ENCODE data around the gene SUCNR1.

DNA sequence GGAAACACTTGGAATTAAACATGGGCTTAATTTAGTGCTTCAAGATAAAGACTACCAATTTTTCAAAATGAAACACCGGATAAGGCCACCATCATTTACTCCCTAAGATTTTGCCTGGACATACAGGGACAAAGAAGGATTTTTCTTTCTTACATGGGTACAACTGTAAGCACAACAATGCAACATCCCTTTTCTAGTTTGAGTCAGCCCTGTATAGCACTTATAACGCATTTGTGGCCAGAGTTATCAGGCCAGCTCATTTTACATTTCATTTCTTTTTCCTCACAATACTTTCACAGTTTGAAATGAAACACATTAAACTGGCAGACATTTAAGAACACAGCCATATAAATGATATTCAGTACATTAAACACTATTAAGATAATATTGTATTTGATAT is 9.8 kb upstream of the SUCNR1 start:
- TF ChIP-seq, protein P1, sequence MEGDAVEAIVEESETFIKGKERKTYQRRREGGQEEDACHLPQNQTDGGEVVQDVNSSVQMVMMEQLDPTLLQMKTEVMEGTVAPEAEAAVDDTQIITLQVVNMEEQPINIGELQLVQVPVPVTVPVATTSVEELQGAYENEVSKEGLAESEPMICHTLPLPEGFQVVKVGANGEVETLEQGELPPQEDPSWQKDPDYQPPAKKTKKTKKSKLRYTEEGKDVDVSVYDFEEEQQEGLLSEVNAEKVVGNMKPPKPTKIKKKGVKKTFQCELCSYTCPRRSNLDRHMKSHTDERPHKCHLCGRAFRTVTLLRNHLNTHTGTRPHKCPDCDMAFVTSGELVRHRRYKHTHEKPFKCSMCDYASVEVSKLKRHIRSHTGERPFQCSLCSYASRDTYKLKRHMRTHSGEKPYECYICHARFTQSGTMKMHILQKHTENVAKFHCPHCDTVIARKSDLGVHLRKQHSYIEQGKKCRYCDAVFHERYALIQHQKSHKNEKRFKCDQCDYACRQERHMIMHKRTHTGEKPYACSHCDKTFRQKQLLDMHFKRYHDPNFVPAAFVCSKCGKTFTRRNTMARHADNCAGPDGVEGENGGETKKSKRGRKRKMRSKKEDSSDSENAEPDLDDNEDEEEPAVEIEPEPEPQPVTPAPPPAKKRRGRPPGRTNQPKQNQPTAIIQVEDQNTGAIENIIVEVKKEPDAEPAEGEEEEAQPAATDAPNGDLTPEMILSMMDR (IDR thresholded peaks at IDR 0.05): no peak
- no peak for TF ChIP-seq POLR2A (IDR thresholded peaks at IDR 0.05)
